ENCODE data around the gene KREMEN1.

DNA sequence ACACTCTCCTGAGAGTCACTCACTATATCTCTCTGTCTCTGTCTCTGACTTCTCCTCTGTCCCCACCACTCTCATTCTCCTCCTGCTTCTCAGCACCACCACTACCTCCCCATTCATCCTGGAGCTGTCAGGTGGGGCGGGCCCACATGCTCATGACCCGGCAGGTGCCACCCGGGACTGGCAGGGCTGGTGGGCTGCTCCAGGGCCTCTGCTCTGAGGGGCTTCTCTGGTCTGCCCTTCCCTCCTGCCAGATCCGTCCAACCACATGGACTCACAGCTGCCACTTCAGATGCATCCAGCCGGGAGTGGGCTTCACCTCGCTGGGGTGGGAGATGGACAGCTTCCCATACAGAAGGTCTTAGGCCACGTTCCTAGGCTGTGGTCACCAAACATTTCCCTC is 128.1 kb downstream of the KREMEN1 start:
- TF ChIP-seq, protein P1, sequence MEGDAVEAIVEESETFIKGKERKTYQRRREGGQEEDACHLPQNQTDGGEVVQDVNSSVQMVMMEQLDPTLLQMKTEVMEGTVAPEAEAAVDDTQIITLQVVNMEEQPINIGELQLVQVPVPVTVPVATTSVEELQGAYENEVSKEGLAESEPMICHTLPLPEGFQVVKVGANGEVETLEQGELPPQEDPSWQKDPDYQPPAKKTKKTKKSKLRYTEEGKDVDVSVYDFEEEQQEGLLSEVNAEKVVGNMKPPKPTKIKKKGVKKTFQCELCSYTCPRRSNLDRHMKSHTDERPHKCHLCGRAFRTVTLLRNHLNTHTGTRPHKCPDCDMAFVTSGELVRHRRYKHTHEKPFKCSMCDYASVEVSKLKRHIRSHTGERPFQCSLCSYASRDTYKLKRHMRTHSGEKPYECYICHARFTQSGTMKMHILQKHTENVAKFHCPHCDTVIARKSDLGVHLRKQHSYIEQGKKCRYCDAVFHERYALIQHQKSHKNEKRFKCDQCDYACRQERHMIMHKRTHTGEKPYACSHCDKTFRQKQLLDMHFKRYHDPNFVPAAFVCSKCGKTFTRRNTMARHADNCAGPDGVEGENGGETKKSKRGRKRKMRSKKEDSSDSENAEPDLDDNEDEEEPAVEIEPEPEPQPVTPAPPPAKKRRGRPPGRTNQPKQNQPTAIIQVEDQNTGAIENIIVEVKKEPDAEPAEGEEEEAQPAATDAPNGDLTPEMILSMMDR (IDR thresholded peaks at IDR 0.05; ENCODE audit: insufficient read depth, low read length): no peak
- TF ChIP-seq GABPA (IDR thresholded peaks at IDR 0.05; ENCODE audit: low read depth) (no peak), SPI1 (IDR thresholded peaks at IDR 0.05; ENCODE audit: borderline replicate concordance, low read depth) (no peak), POLR2AphosphoS5 (IDR thresholded peaks at IDR 0.05; ENCODE audit: low read depth) (no peak)
- TF ChIP-seq, protein P2, sequence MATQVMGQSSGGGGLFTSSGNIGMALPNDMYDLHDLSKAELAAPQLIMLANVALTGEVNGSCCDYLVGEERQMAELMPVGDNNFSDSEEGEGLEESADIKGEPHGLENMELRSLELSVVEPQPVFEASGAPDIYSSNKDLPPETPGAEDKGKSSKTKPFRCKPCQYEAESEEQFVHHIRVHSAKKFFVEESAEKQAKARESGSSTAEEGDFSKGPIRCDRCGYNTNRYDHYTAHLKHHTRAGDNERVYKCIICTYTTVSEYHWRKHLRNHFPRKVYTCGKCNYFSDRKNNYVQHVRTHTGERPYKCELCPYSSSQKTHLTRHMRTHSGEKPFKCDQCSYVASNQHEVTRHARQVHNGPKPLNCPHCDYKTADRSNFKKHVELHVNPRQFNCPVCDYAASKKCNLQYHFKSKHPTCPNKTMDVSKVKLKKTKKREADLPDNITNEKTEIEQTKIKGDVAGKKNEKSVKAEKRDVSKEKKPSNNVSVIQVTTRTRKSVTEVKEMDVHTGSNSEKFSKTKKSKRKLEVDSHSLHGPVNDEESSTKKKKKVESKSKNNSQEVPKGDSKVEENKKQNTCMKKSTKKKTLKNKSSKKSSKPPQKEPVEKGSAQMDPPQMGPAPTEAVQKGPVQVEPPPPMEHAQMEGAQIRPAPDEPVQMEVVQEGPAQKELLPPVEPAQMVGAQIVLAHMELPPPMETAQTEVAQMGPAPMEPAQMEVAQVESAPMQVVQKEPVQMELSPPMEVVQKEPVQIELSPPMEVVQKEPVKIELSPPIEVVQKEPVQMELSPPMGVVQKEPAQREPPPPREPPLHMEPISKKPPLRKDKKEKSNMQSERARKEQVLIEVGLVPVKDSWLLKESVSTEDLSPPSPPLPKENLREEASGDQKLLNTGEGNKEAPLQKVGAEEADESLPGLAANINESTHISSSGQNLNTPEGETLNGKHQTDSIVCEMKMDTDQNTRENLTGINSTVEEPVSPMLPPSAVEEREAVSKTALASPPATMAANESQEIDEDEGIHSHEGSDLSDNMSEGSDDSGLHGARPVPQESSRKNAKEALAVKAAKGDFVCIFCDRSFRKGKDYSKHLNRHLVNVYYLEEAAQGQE (IDR thresholded peaks at IDR 0.05; ENCODE audit: insufficient replicate concordance, low read depth): no peak

Measured in HL-60 (cell line).